Activated CD4-positive, CD25-positive, alpha-beta regulatory T cell treated with anti-CD3 and anti-CD28 coated beads, Interleukin-2, amount 50 U/mL, for 24 hours (primary cell): Measurements from ENCODE around the gene BOD1.
A peak's percentile ranks its signal among the peaks of the same experiment; 100 is the strongest.
"Not testable (repeated sequence)": the region's sequence is repeated elsewhere in the genome, so short reads cannot be mapped to it uniquely, and the experiment has no call there.

Source experiments
- ATAC-seq, 2 donors: fragments of 150-1000 bp; cut with Tn5 transposase; one replicate each; pipeline ENCODE4 v1.10.0; 2021; ENCODE audit warnings: mild to moderate bottlenecking in 1 of 2, moderate library complexity in 1 of 2

BOD1 gene

DNA sequence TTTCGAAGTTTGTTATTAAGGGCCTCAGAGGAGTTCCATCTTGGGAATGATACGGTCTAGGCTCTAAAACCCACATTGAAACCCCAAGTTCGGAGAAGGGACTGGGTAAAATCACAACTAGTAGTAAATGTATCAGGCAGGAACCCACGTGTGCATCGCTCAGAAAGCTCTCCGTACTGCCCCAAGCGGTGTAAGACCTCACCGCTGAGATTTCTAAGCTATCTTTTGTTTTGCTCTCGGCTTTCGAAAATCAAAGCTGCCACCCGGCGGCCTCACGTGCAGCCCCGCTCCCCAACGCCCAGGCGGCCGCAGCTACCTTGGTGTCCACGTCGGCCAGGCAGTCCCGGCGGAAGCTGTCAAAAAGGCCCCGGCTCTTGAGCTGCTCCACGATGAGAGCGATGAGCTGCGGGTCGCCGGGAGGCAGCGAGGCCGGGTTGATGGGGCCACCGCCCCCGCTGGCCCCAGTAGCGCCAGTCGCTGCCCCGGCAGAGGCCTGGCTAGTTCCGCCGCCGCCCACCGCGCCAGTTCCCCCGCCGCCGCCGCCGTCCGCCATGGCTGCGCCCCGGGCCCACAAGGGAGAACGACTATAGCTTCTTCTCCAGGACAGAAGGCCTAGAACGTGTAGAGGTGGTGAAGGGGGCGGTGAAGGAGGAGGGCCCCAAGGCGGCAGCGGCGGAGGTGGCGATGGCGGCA is 420 bp downstream of the BOD1 start:
- peak; percentile 53 to 63 for ATAC-seq

- no peak for ATAC-seq
These were observed 1.9 kb downstream of the BOD1 start for GRCh38 chr5:173614591-173614990.

- ATAC-seq, result no peak
These were observed 2.9 kb downstream of the BOD1 start for GRCh38 chr5:173613433-173614159.

DNA sequence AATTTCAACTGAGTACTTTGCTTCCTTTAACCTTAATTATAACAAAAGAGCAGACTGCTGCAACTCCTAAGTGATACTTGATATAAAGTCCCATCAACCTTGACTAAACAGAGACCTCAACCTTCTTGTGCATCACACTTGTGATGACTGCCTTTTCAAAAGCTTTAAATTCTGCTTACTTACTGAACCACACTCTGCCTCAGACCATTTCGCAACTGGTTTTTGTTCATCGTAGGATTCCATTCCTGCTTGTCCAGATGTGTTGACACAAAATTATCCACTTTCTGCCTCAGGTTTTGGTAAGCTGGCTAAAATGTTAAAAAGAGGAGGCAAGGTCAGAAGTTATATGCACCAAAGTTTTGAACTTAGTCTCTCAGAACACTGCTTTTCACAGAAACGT is 3.5 kb downstream of the BOD1 start:
- ATAC-seq, result no peak

DNA sequence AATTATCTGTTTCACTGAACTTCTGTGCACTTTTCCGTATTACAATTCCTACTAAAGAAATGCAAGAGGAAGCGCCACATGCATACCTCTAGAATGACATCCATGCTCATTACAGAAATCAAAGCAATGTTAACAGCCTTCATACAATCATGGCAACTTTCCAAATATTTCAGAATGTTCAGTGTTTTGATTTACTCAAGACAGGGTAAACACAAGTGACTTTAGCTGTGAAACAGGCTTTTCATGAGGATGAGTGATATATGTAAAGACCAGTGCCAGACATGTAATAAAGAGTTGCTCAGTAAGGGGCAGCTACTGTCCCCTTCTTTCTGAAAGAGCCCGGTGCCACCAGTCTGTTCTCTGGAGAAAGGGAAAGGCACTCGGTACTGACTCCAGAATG is 4.7 kb downstream of the BOD1 start:
- no peak for ATAC-seq

- no peak for ATAC-seq
These were observed 12.3 kb downstream of the BOD1 start for GRCh38 chr5:173604141-173604540.

GRCh38 chr5:173602423-173602822 is 14.0 kb downstream of the BOD1 start:
- no peak for ATAC-seq

DNA sequence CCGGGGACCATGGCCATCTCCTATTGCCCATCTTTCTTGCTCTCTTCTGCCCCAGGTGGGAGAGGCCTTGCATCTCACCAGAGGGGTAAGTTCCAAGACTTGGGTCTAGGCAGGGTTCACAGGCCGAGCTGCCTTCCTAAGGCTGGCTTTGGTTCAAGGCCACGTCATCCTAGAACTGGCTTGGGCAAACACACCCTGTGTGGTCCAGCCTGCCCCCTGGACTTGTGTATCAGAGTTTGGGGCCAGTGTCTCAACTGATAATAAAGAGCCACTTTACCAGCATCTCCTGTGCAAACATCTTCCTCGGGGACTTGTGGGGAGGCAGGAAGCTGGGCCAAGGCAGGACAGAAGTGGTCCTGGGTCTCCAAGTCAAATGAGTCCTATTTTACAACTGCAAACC is 17.8 kb downstream of the BOD1 start:
- ATAC-seq, result no peak

GRCh38 chr5:173597304-173597703 is 19.1 kb downstream of the BOD1 start:
- ATAC-seq, result no peak

DNA sequence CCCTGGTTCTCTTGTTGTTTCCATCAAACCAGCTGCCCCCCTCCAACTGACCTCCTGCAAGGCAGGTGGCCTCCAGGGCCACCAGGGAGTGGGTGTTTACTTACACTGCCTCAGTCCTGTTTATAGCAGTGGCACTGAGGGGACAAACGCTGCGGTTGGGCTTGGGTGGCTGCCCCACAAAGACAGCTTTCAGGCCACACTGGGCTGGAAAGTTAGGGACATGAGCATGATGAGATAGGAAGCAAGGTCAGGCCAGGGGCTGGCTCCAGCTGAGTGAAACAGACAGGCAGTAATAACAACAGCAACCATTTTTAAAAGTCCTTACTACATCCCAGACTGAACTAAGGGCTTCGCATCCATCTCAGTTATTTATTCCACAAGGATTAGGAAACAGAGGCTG is 20.6 kb downstream of the BOD1 start:
- no peak for ATAC-seq

DNA sequence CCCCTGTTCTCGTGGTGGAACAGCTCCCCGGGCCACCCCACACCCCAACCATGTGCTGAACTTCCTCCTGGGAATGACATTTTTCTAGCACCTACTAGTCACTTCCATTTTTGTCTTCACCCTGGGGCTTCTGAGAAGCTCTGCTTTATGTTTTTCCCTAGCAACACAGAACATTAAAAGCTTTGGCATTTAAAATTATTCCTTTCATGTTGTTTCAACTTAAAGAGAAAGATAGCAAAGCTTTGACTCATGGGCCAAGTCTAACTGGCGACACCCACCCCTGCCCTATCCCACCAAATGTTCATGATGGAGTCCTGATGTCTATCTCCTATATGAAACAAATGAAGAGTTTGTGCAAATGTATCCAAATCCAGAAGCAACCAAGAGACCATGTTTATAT is 22.4 kb downstream of the BOD1 start:
- no peak for ATAC-seq

- ATAC-seq, result no peak
These were observed 24.3 kb downstream of the BOD1 start for GRCh38 chr5:173592050-173592669.

- ATAC-seq, result no peak
These were observed 25.4 kb downstream of the BOD1 start for GRCh38 chr5:173591056-173591514.

DNA sequence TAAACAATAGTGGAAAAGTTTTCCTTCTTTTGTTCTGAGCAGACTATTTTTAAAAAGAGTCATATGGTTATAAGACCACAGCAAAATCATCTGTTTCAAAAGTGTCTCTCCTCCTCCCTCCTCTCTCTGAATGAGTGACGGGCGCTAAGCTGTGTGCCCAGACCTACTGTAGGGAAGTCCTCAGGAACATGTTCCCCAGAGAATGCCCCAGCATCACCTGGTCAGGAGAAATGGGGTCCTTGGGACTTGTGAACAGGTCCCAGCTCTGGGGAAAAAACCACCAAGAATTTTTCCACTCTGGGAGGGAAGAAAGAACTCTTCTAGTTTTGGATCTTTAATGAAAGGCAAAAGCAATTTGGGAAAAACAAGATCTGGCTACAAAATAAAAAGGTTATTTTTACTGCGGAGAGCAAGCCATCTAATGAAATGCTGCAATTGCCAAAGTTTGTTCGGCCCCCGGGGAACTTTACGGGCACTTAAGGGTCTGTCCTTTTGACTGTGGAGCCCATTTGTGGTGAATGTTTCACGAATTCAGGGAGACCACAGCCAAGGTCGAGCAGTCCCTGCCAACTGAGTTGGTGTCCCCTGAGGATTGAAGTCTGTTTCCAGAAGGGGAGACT is 25.9 kb downstream of the BOD1 start:
- no peak for ATAC-seq

DNA sequence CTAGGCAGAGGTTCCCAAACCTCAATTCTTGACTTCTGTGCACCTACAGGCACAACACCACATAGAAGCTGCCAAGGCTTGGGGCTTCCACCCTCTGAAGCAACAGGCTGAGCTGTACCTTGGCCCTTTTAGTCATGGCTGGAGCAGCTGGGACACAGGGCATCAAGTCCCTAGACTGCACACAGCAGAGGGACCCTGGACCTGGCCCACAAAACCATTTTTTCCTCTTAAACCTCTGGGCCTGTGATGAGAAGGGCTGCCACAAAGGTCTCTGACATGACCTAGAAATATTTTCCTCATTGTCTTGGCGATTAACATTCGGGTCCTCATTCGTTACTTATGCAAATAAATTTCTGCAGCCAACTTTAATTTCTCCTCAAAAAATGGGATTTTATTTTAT is 30.3 kb downstream of the BOD1 start:
- ATAC-seq, result not testable (repeated sequence)

- no peak for ATAC-seq
These were observed 33.1 kb downstream of the BOD1 start for GRCh38 chr5:173583346-173583745.

GRCh38 chr5:173582216-173583111 is 34.0 kb downstream of the BOD1 start:
- ATAC-seq, result no peak

DNA sequence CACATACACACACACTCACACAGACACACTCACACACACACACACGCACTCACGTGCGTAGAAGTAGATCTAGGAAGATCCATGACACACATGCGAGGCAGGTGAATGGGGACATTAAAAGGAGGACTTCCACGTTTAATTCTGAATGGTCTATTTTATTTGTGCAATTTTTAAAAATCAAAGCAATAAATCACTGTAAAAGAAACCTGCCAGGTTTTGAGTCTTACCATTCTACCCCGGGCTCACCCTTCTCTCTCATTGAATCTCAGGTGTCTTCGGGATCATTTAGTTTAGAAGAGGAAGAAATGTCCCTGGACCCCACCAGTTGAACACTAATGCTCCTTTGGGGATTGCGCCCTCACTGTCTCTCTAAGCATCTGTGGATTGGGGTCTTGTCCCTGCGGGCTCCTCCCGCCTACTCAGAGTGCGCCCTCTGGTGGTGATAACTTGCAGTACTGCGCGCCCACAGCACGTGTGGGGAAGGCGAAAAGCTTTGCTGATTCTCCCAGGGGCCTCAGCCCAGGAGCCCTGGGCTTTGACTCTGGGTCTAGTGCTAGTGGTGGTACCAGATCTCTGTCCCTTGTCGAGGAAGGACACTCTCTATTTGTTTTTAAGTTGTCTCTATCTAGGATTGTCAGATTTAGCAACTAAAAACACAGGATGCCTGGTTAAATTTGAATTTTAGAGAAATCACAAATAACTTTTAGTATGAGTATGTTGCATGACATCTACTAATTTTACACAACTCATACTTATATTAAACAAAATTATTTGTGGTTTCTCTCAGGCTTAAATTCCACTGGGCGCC is 34.8 kb downstream of the BOD1 start:
- no peak for ATAC-seq

DNA sequence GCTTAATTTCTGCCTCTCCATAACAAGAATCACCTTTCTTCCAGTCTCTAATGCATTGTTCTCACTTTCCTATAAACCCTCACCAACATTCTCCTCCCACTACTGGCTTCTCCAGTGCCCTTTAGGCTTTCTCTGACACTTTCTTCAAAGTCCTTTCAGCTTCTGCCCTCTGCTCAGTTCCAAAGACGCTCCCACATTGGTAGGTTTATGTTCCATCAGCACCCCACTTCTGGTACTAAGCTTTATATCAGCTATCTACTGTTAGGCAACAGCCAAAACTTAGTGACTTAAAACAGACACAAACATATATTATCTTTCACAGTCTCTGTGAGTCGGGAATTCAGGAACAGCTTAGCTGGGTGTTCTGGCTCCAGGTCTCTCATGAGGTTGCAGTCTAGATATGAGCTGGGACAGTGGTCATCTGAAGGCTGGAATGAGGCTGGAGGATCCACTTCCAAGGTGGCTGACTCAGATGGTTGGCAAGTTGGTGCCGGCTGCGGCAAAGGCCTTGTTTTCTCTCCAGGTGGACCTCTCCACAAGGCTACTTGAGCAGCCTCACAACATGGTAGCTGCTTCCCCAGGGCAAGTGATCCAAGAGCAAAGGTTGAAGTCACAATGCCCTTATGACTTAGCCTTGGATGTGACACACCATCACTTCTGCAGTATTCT is 37.4 kb downstream of the BOD1 start:
- no peak for ATAC-seq

- ATAC-seq, result no peak
These were observed 38.6 kb downstream of the BOD1 start for GRCh38 chr5:173577817-173578216.

GRCh38 chr5:173577166-173577565 is 39.3 kb downstream of the BOD1 start:
- ATAC-seq, result no peak
